Left cardiac atrium (tissue), 4 donors: ENCODE results near the gene CXorf58. TPM values are rescaled to one million over a fixed set of nuclear protein-coding genes. Genes with fewer than 3 reads are reported as not detected.
"Not testable (repeated sequence)": the region's sequence is repeated elsewhere in the genome, so short reads cannot be mapped to it uniquely, and the experiment has no call there.

Experiments
- ATAC-seq, 2 donors: fragments of 200-7000 bp; cut with Tn5 transposase; one replicate each; pipeline ENCODE4 v1.9.1; 2020; ENCODE audit warnings: mild to moderate bottlenecking in 2 of 2, moderate library complexity in 2 of 2
- DNase-seq: peaks from one replicate; pipeline ENCODE4 v3.0.0-alpha.2; 2020
- intact Hi-C, 2 donors: fragments of 100-400 bp; cut with DNase I; formaldehyde crosslinking; loops; one replicate each; pipeline versions ENCODE4 v1.14.1 to v1.15.1; 2022 to 2023
- total RNA-seq, 2 donors: library from RNA; stranded (reverse); fragmentation: NEBNext Ultra II Directional; extraction: Animal tissue kit (Norgen Biotek cat#: 25700); gene quantifications; one replicate each; pipeline ENCODE4 v1.2.1, GENCODE V29; 2021
- donor health status: DM: no; HTN: yes; CAD: no.
- donor health status: DM: no; HTN: yes; CAD: no; lungs with severe emphysema.
- donor health status: DM: yes; HTN: yes; CAD: no.
- donor health status: Dilated cardiomyopathy.

The CXorf58 gene
- total RNA-seq, 2 donors from 2014 or later: 0.42 TPM; not detected in 1

- intact Hi-C loops: no loop called here
- DNase-seq (no peak), ATAC-seq (no peak)
Measured at GRCh38 chrX:23939203-23939602, 31.4 kb downstream of the CXorf58 start.

GRCh38 chrX:23944234-23944633 lies 36.4 kb downstream of the CXorf58 start:
- intact Hi-C loops: no loop called here
- ATAC-seq (no peak), DNase-seq (no peak)

GRCh38 chrX:23945206-23945605 lies 37.4 kb downstream of the CXorf58 start:
- intact Hi-C loops: no loop called here
- no peak for ATAC-seq
- no peak for DNase-seq

GRCh38 chrX:23952391-23952790 lies 44.6 kb downstream of the CXorf58 start:
- ATAC-seq: no peak
- intact Hi-C loops: loop anchor here in 1 of 2 donors (10.0 kb wide), 1 partner anchor 62 kb away; no protein-coding TSS in a partner anchor
- DNase-seq: no peak

GRCh38 chrX:23952984-23953907 lies 45.4 kb downstream of the CXorf58 start:
- ATAC-seq: peak in 1 of 2 donors; percentile 27
- DNase-seq: no peak
- intact Hi-C loops: loop anchor here in 1 of 2 donors (10.0 kb wide), 1 partner anchor 62 kb away; no protein-coding TSS in a partner anchor

- ATAC-seq (no peak), DNase-seq (no peak)
- intact Hi-C loops: loop anchor here in 1 of 2 donors (10.0 kb wide), 1 partner anchor 61 kb away; no protein-coding TSS in a partner anchor
Measured at GRCh38 chrX:23953908-23954269, 46.1 kb downstream of the CXorf58 start.

DNA sequence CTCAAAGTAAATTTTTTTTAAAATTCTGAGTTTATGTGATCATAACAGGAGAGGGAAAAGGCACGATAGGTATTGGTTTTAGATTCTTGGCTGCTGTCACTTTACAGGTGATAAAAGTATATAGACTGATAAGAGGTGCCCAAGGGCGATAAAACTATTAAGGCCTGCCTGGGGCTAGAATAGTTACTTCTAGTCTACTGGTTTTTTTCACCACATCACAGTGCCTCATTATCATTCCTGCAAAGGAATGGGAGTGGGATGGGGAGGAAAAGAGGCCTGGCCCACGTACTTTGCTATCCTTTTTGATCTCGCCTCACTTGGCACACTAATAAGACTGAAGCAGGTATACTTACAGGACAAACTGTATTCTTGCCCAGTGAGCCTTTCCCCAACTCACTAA lies 46.6 kb downstream of the CXorf58 start:
- ATAC-seq (no peak), DNase-seq (no peak)
- intact Hi-C loops: loop anchor here in 1 of 2 donors (10.0 kb wide), 1 partner anchor 60 kb away; no protein-coding TSS in a partner anchor

DNA sequence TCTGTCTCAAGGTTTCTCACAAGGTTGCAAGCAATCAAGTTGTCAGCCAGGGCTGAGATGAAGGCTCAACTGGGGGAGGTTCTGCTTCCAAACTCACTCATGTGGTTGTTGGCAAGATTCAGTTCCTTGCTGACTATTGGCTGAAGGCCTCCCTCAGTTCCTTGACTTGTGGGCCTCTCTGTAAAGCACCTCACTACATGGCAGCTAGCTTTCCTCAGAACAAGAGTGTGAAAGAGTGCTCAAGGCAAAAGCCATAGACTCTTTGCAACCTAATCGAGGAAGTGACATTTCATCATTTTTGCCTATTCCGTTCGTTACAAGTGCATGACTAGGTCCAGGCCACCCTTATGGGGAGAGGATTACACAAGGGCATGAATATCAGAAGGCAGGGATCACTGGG lies 52.0 kb downstream of the CXorf58 start:
- ATAC-seq (no peak), DNase-seq (no peak)
- intact Hi-C loops: loop anchor here in 1 of 2 donors (10.0 kb wide), 1 partner anchor 55 kb away; no protein-coding TSS in a partner anchor

DNA sequence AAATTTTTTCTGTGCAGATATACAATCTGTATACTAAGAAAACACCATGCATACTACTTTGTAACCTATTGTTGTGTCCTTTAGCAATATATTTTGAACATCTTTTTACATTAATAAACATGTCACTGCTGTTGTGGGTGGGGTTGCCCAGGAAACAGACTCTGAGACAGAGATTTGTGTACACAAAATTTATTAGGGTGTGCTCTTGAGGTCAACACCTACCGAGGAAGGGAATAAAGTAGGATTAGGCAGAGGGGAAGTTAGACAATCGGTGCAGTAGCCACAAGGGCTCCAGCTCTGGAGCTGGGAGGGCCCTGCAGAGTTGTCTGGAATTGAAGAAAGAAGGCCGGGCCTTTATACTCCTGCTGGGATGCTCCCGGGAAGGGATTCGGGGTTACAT lies 56.4 kb downstream of the CXorf58 start:
- intact Hi-C loops: no loop called here
- DNase-seq: no peak
- no peak for ATAC-seq

DNA sequence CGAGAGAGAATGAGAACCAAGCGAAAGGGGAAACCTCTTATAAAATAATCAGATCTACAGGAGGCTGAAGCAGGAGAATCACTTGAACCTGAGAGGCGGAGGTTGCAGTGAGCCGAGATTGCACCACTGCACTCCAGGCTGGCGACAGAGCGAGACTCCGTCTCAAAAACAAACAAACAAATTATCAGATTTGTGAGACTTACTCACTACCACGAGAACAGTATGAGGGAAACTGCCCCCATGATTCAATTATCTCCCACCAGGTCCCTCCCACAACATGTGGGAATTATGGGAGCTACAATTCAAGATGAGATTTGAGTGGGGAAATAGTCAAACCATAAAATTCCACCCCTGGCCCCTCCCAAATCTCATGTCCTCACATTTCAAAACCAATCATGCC lies 57.8 kb downstream of the CXorf58 start:
- intact Hi-C loops, DNase-seq, ATAC-seq: not testable (repeated sequence)

GRCh38 chrX:23978491-23978890 lies 70.7 kb downstream of the CXorf58 start:
- intact Hi-C loops: no loop called here
- ATAC-seq (no peak), DNase-seq (no peak)

GRCh38 chrX:23980011-23980441 lies 72.2 kb downstream of the CXorf58 start:
- ATAC-seq (no peak), DNase-seq (no peak)
- intact Hi-C loops: no loop called here

- no peak for DNase-seq
- intact Hi-C loops: no loop called here
- no peak for ATAC-seq
Measured at GRCh38 chrX:23981222-23981621, 73.4 kb downstream of the CXorf58 start.

DNA sequence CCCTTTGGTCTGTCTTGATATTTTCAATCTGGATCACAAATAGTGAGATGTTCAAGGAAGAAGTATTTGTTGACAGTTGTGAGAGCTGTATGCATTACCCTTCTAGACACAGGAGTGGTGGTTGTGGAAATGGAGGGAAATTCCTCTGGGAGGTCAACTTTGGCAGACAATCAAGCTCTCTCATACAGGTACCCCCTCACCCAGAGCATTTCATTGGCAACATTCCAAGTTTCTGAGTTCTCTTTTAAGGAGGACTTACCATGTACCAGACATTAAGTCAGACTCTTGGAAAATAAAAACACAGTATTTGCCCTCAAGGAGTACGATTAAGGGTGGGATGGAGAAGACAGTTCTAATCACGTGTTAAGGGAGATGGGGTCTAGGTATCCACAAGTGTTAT lies 73.9 kb downstream of the CXorf58 start:
- intact Hi-C loops: no loop called here
- no peak for ATAC-seq
- DNase-seq: no peak

GRCh38 chrX:23982891-23983290 lies 75.1 kb downstream of the CXorf58 start:
- DNase-seq: no peak
- intact Hi-C loops: no loop called here
- no peak for ATAC-seq

Other genes with a start within 250 kb of the CXorf58 start
- 10 to 100 TPM; 65.2 to 77.4 TPM for gene PRDX4, start 240.5 kb upstream of the CXorf58 start, total RNA-seq
- gene ACOT9, start 164.7 kb upstream of the CXorf58 start, total RNA-seq: 10 to 100 TPM; 42.4 to 50.6 TPM
- gene SAT1, start 124.8 kb upstream of the CXorf58 start, total RNA-seq: 100 to 1,000 TPM; 291 to 408 TPM
- 10 to 100 TPM; 70.0 to 70.9 TPM for gene APOO, start 68 bp upstream of the CXorf58 start, total RNA-seq
- gene KLHL15, start 119.2 kb downstream of the CXorf58 start, total RNA-seq: 1 to 10 TPM; 4.8 to 6.0 TPM
- 10 to 100 TPM; 69.7 to 98.0 TPM for gene EIF2S3, start 146.9 kb downstream of the CXorf58 start, total RNA-seq
- gene ZFX, start 241.7 kb downstream of the CXorf58 start, total RNA-seq: 10 to 100 TPM; 29.7 to 57.3 TPM